T47D (cell line): Measurements from ENCODE around the gene TCF19.
"Not testable (repeated sequence)": the region's sequence is repeated elsewhere in the genome, so short reads cannot be mapped to it uniquely, and the experiment has no call there.

Experiments
- DNase-seq, 2 experiments: peaks; one replicate each; pipeline versions ENCODE4 v3.0.0 to v3.0.0-alpha.2; 2011 to 2012; ENCODE audit warnings: low read depth in 1 of 2, low spot score in 1 of 2
- JUND ChIP-seq: IDR thresholded peaks from 2 replicates; pipeline ENCODE4 v1.6.1; 2012; ENCODE audit warnings: low read depth
- in situ Hi-C: cut with HindIII; loops from 2 replicates; pipeline ENCODE4 v1.10.0; 2016; ENCODE audit warnings: low sequenced_read_pairs, low pct_unique_long_range_greater_than_20kb

The TCF19 gene

DNA sequence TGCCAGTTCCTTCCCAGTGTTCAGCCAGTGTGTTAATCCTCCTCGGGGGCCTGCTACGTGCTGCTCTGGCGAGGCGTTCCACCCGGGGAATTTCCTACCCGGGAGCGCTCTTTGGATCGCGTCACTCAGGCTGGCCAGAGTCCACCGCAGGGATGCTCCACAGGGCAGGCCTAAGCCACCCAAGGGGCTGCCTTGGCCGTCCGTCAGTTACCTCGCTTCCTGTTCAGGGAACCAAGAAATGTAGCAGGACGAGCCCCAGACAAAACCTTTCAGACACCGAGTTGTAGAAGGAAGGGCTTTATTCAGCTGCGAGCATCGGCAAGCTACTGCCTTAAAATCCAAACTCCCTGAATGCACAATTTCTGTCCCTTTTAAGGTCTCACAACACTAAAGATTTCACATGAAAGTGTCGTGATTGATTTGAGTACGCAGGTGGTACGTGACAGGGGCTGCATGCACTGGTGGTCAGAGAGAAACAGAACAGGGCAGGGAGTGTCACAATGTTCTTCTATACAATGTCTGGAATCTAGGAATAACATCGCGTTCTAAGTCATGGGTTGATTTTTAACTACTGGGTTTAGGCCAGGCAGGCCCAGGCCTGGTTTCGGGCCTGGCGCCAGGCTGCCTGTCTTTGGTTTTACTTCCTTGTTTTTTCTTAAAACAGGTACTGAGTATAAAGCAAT lies 27.8 kb downstream of the TCF19 start:
- no peak for DNase-seq
- no peak for TF ChIP-seq JUND
- in situ Hi-C loops: no loop called here

DNA sequence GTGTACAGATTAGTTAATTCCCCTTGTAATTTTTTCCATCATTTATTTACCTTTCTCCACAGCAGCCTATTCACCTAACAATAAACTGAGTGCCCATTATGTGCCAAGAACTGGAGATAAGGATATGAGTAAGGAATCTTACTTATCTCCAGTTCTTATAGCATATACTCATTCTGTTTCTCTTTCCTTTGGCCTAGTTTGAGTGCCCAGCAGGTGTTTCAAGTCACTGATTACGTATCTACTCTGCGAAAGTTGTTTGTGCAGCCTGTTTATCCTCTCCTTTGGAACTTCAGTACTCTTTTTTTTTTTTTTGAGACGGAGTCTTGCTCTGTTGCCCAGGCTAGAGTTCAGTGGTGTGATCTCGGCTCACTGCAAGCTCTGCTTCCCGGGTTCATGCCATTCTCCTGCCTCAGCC lies 29.4 kb downstream of the TCF19 start:
- in situ Hi-C loops: no loop called here
- DNase-seq: no peak
- TF ChIP-seq JUND: no peak

DNA sequence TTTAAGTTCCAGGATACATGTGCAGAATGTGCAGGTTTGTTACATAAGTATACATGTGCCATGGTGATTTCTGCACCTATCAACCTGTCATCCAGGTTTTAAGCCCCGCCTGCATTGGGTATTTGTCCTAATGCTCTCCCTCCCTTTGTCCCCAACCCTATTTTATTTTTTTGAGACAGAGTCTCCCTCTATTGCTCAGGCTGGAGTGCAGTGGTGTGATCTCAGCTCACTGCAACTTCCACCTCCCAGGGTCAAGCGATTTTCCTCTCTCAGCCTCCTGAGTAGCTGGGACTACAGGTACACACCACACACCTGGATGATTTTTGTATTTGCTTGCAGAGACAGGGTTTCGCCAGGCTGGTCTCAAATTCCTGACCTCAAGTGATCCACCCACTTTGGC lies 30.8 kb downstream of the TCF19 start:
- DNase-seq, in situ Hi-C loops: not testable (repeated sequence)

DNA sequence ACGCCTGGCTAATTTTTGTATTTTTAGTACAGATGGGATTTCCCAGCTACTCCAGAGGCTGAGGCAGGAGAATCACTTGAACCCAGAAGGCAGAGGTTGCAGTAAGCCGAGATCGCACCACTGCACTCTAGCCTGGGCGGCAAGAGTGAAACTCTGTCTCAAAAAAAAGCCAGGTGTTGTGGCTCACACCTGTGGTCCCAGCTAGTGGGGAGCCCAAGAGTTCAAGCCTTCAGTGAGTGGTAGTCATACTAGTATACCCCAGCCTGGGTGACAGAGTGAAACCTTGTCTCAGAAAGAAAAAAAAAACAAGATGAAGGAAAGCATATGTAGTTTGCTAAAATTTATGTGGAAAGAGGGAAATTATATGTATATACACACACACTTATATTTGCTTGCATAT lies 32.1 kb downstream of the TCF19 start:
- no peak for DNase-seq
- TF ChIP-seq JUND: no peak
- in situ Hi-C loops: no loop called here

DNA sequence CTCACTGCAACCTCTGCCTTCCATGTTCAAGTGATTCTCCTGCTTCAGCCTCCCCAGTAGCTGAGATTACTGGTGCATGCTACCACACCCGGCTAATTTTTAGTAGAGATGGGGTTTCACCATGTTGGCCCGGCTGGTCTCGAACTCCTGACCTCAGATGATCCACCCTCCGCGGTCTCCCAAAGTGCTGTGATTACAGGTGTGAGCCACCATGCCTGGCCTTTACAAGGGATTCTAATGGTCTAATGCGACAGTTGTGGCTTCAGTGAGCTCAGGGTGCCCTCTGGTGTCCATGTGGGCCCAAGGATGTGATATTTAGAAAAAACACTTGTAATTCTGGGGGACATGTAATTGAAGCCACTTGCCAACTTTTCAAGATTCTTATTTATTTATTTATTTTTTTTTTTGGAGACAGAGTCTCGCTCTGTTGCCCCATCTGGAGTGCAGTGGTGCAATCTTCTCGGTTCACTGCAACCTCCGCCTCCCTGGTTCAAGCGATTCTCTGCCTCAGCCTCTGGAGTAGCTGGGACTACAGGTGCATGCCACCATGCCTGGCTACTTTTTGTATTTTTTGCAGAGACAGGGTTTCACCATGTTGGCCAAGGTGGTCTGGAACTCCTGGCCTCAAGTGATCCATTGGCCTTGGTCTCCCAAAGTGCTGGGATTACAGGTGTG lies 34.2 kb downstream of the TCF19 start:
- peak in 1 of 2 experiments; percentile 90 for DNase-seq
- in situ Hi-C loops: not testable (repeated sequence)

DNA sequence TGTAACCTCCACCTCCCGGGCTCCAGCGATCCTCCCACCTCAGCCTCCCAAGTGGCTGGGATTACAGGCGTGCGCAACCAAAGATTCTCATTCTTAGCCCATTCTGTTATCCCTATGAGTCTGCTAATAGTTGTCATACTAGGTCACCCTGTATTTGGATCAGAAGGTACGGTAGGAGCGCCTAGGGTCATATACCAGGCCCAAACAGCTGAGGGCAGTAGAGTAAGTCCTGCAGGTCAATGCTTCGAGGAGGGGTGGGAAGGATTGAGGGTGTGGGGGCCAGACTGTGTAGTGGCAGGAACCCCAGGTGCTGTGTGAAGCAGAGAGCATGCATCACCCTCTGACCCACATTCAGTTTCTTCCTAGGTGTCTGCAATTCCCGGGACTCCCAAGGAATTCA lies 34.8 kb downstream of the TCF19 start:
- DNase-seq: peak in 1 of 2 experiments; percentile 35
- TF ChIP-seq JUND: no peak
- in situ Hi-C loops: no loop called here

DNA sequence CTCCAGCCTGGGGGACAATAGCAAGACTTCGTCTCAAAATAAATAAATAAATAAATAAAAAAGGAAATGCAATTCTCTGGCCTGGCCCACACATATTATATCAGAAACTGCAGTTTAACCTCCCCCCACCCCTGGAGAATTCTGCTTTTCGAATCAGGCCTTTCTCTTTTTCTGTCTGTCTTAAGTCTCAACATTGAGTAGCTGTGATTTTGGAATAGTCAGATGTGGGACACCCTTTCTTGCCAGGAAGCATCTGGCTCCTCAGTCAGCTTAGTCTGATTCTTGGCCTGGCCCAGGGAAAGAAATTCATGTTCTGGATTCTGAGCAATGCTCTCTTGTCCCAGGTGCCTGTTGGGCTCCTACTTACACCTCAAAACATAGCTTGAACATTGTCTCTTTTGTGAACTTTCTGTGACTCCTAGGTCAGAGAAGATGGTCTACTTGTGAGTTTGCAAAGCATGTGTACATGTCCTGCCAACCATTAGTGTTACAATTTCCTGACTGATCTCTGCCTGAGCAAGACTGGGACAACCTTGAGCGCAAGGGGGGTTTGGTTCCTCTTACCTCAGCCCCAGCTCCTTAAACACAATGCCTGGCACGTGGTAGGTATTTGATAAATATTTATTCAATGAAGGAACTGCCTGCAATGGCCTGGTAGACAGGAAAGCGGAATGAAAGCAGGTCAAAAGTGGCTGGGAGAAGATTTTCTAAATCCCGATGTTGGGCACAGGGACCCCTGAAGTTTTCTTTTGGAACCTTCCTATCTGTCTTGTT lies 35.9 kb downstream of the TCF19 start:
- in situ Hi-C loops: no loop called here
- no peak for TF ChIP-seq JUND
- DNase-seq: no peak

DNA sequence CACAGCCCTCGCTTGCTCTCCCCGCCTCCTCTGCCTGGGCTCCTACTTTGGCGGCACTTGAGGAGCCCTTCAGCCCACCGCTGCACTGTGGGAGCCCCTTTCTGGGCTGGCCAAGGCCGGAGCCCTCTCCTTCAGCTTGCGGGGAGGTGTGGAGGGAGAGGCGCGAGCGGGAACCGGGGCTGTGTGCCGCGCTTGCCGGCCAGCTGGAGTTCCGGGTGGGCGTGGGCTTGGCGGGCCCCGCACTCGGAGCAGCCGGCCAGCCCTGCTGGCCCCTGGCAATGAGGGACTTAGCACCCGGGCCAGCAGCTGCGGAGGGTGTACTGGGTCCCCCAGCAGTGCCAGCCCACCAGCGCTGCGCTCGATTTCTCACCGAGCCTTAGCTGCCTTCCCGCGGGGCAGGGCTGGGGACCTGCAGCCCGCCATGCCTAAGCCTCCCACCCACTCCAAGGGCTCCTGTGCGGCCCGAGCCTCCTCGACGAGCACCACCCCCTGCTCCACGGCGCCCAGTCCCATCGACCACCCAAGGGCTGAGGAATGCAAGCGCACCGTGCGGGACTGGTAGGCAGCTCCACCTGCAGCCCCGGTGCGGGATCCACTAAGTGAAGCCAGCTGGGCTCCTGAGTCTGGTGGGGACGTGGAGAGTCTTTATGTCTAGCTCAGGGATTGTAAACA lies 37.1 kb downstream of the TCF19 start:
- in situ Hi-C loops, DNase-seq: not testable (repeated sequence)

DNA sequence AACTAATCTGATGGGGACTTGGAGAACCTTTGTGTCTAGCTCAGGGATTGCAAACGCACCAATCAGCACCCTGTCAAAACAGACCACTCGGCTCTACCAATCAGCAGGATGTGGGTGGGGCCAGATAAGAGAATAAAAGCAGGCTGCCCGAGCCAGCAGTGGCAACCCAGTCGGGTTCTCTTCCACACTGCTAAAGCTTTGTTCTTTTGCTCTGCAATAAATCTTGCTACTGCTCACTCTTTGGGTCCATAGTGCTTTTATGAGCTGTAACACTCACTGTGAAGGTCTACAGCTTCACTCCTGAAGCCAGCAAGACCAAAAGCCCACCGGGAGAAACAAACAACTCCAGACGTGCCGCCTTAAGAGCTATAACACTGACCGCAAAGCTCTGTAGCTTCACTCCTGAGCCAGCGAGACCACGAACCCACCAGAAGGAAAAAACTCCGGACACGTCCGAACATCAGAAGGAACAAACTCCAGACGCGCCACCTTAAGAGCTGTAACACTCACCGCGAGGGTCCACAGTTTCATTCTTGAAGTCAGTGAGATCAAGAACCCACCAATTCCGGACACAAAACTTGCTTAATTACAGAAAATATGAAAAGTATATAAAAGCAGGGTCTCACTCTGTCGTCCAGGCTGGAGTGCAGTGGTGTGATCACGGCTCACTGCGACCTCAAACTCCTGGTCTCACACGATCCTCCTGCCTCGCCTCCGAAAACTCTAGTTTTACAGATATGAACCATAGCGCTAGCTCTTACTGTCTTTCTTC lies 38.0 kb downstream of the TCF19 start:
- DNase-seq, in situ Hi-C loops: not testable (repeated sequence)

DNA sequence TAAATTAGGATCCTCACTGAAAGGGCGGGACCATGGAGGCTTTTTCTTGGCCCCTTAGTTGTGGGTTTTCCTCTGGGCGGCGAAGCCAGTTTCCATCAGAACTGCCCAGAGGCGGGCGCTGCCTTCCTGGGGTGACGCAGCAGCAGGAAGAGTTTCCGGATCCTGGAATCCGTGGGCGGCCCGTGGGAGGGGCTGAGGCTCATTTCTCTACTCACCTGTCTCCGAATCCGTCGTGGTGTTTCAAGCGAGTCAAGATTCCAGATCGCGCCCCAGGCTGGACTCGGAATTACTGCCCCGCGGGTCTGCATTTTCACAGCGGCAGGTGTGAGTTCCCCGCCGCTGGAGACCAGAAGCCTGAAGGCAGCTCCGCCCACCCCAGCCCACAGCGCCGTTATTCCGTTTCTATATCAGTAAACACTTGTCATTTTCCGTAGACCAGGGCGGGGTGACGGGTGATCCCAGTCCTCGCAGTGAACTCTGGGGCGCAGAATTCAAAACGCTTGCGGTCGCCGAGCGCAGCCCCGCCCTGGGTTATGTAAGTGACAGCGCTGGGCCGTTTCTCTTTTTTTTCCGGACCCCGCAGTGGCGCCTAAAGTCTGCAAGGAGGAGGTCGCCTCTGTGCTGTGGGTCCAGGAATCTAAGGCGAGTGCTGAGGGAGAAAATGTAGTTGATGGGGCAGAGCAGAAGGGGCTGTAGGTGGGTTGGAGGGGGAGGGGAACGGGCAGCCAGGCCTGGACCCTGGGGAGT lies 39.3 kb downstream of the TCF19 start:
- in situ Hi-C loops: no loop called here
- TF ChIP-seq JUND: no peak
- DNase-seq: peak; percentile 49 to 93

DNA sequence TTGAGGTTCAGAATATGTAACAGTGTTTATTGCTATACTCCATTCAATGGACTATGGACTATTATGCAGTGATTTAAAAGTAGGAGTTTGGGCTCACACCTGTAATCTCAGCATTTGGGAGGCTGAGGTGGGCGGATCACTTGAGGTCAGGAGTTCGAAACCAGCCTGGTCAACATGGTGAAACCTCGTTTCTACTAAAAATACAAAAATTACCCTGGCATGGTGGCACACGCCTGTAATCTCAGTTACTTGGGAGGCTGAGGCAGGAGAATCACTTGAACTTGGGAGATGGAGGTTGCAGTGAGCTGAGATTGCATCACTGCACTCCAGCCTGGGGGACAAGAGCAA lies 40.7 kb downstream of the TCF19 start:
- in situ Hi-C loops: not testable (repeated sequence)

More for the DNA sequence above, 40.7 kb downstream of the TCF19 start:
- DNase-seq: not testable (repeated sequence)
